ENCODE data around the gene ZDHHC11. TPM values are rescaled to one million over a fixed set of nuclear protein-coding genes. Genes with fewer than 3 reads are reported as not detected.

The ZDHHC11 gene
- total RNA-seq, 1 experiment from 2014 or later = 17.0 TPM

DNA sequence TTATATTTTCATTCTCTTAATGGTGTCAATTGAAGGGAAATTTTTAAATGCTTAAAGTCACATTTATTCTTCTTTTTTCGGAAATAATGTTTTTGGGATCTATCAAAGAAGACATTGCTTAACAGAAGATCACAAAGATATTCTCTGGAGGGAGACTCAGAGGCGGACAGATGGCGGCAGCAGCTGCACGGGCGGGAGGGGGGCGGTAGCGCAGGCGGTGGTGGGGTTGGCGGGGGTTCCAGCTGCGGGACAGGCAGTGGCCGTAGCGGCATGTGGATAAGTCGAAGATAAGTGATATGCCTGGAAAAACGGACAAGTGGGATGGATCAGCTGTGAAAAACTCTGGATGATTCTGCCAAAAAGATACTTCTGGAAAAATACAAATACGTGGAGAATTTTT is 34.6 kb downstream of the ZDHHC11 start:
- Histone ChIP-seq H2AFZ (ENCODE audit: low read depth, low read length, poor library complexity, severe bottlenecking) (no peak overlapping the region), H3K9ac (ENCODE audit: low read length) (no peak overlapping the region), H3K4me2 (ENCODE audit: low read length) (no peak overlapping the region), H3K27ac (ENCODE audit: low read depth, low read length) (no peak overlapping the region), H3K36me3 (ENCODE audit: control insufficient read depth in 1 of 2, insufficient read depth in 2 of 2, low read length in 2 of 2) (no peaks in the 10 kb centered on the region), H3K9me3 (ENCODE audit: control insufficient read depth in 1 of 2, insufficient read depth in 1 of 2, low read depth in 1 of 2, low read length in 2 of 2) (no peaks in the 10 kb centered on the region), H4K20me1 (ENCODE audit: insufficient read depth) (no peaks in the 10 kb centered on the region), H3K4me1 (ENCODE audit: control insufficient read depth in 1 of 2, insufficient read depth in 2 of 2, low read length in 2 of 2) (no peaks in the 10 kb centered on the region), H3K4me3 (replicated peaks in 1 of 2; ENCODE audit: low read depth in 1 of 2, low read length in 2 of 2) (no peak overlapping the region), H3K9me2 (ENCODE audit: insufficient read depth) (no peaks in the 10 kb centered on the region), H3K27me3 (ENCODE audit: insufficient read depth, low read length) (no peaks in the 10 kb centered on the region), H3K79me2 (ENCODE audit: insufficient read depth, low read length) (no peaks in the 10 kb centered on the region)
- CTCF ChIA-PET = no interaction called here
- no peak for ATAC-seq
- TF ChIP-seq ZNF274 (IDR thresholded peaks at IDR 0.05; ENCODE audit: low read depth, low read length) (no peak), RAD21 (IDR thresholded peaks at IDR 0.05; ENCODE audit: low read depth) (no peak), FOSL1 (IDR thresholded peaks at IDR 0.05; ENCODE audit: low read depth) (no peak), EGR1 (IDR thresholded peaks at IDR 0.05; ENCODE audit: low read depth) (no peak), SP1 (IDR thresholded peaks at IDR 0.05; ENCODE audit: low read depth) (no peak), POLR2AphosphoS5 (IDR thresholded peaks at IDR 0.05; ENCODE audit: low read depth, low read length) (no peak), CBX3 (IDR thresholded peaks at IDR 0.05; ENCODE audit: low read depth) (no peak), POLR2A (IDR thresholded peaks at IDR 0.05; ENCODE audit: borderline replicate concordance, extremely low read depth, insufficient read depth, insufficient read length) (no peak), JUND (IDR thresholded peaks at IDR 0.05) (no peak), SIN3A (IDR thresholded peaks at IDR 0.05; ENCODE audit: low read depth) (no peak), ZFX (IDR thresholded peaks at IDR 0.05) (no peak), CEBPB (IDR thresholded peaks at IDR 0.05; ENCODE audit: low read depth) (no peak)
- TF ChIP-seq, protein P1, sequence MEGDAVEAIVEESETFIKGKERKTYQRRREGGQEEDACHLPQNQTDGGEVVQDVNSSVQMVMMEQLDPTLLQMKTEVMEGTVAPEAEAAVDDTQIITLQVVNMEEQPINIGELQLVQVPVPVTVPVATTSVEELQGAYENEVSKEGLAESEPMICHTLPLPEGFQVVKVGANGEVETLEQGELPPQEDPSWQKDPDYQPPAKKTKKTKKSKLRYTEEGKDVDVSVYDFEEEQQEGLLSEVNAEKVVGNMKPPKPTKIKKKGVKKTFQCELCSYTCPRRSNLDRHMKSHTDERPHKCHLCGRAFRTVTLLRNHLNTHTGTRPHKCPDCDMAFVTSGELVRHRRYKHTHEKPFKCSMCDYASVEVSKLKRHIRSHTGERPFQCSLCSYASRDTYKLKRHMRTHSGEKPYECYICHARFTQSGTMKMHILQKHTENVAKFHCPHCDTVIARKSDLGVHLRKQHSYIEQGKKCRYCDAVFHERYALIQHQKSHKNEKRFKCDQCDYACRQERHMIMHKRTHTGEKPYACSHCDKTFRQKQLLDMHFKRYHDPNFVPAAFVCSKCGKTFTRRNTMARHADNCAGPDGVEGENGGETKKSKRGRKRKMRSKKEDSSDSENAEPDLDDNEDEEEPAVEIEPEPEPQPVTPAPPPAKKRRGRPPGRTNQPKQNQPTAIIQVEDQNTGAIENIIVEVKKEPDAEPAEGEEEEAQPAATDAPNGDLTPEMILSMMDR (IDR thresholded peaks at IDR 0.05 in 2 of 3, conservative IDR thresholded peaks at IDR 0.05 in 1 of 3; ENCODE audit: borderline replicate concordance in 1 of 3, insufficient read depth in 1 of 3, low read depth in 2 of 3, low read length in 2 of 3) = no peak
- RAD21 ChIA-PET (ENCODE audit: low non-redundant PET in 1 of 2, low total read pairs in 2 of 2, uncharacterized antibody in 2 of 2, unreplicated experiment in 2 of 2) = no interaction called here
- BruUV-seq (replicated peaks) = no TSS peak
- intact Hi-C loops (cut with micrococcal nuclease) = no loop called here
- DNase-seq (ENCODE audit: low read depth, low spot score) = no peak
- POLR2A ChIA-PET = no interaction called here
